22Rv1 (cell line): ENCODE data around the gene MOB1A.

ENCODE experiments used
- H3K27ac ChIP-seq: fragments of 450-650 bp; 2 replicates; pipeline ENCODE4 v1.5.1; 2017
- ZFX ChIP-seq: fragments of 450-650 bp; IDR thresholded peaks from 2 replicates; pipeline ENCODE4 v1.6.1; 2017; ENCODE audit warnings: antibody characterized with exemption, borderline replicate concordance
- TF ChIP-seq, protein P1 (sequence below): fragments of 450-650 bp; IDR thresholded peaks from 2 replicates; pipeline ENCODE4 v1.5.1; 2017; ENCODE audit warnings: mild to moderate bottlenecking

MOB1A gene

DNA sequence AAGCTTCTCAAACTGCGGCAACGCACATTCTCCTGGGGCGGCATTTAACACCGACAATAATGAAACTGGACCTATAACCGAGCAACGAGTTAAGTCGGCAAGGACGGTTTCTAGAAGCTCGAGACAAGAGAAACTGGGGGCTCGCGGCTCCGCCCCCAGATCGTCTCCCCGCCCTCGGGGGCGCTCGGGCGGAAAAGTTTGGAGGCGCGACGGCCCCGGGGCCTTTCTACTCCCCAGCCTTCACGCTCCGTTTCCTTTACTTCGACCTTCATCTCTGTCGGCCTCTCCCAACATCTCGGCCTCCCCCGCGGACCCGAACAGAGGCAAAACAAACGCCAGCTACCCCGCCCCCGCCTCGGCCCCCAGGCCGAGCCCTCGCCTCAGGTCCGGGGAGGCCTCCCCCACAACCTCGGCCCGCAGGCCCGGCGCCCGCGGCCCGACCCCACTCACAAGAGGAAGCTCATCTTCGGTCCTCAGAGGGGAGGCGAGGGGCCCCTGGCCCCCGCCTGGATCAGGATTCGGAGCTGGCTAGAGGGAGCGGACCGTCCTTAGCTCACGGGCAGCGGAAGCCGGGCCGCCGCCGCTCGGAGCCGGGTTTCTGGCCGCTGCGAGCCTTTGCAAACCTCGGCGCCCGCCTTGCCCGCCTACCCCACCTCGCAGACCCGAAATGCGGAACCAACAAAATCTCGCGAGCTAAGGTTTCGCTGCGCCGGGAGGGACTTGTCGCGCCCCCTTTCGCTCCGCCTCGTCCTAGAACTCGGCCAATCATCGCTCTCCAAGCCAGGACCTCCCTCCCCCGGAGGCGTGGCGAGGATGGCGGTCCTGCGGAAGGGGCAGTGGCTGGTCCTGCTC, at the start of gene MOB1A:
Gene MOB1A (minus strand): TSS at position 669 of the 852 bp plus-strand sequence. CDS start 205 bp downstream, at position 464.
- TF ChIP-seq, protein P1, sequence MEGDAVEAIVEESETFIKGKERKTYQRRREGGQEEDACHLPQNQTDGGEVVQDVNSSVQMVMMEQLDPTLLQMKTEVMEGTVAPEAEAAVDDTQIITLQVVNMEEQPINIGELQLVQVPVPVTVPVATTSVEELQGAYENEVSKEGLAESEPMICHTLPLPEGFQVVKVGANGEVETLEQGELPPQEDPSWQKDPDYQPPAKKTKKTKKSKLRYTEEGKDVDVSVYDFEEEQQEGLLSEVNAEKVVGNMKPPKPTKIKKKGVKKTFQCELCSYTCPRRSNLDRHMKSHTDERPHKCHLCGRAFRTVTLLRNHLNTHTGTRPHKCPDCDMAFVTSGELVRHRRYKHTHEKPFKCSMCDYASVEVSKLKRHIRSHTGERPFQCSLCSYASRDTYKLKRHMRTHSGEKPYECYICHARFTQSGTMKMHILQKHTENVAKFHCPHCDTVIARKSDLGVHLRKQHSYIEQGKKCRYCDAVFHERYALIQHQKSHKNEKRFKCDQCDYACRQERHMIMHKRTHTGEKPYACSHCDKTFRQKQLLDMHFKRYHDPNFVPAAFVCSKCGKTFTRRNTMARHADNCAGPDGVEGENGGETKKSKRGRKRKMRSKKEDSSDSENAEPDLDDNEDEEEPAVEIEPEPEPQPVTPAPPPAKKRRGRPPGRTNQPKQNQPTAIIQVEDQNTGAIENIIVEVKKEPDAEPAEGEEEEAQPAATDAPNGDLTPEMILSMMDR, result no peak
- TF ChIP-seq ZFX, result no peak
- peak within 1 kb of the TSS; percentile 75 for H3K27ac ChIP-seq

DNA sequence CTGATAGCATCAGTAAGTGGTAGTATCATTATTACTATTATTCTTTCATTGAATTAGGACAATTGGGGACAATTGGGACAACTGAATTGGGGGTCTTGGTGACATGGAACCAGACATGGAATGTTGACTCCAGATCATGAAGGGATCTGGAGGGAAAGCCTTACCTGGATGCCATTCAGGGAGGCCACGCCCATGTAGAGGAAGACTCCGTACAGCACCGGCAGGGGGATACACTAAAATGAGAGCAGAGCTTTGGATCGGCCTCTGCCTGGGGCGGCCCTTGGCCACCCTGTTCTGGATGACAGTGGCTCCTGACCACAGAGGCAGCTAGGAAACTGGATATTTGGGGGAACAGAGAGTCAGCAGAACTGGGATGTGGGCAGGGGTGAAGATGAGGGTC, 49.0 kb upstream of the MOB1A start:
- no peak for TF ChIP-seq ZFX
- TF ChIP-seq, protein P1, result no peak

GRCh38 chr2:74226648-74227213, 48.1 kb upstream of the MOB1A start:
- no peak overlapping the region for H3K27ac ChIP-seq
- TF ChIP-seq, protein P1, result no peak
- no peak for TF ChIP-seq ZFX

More for the DNA sequence above, 49.0 kb upstream of the MOB1A start:
- H3K27ac ChIP-seq, result no peak overlapping the region

GRCh38 chr2:74225698-74226459, 47.2 kb upstream of the MOB1A start:
- no peak overlapping the region for H3K27ac ChIP-seq
- TF ChIP-seq, protein P1, result no peak
- no peak for TF ChIP-seq ZFX

- TF ChIP-seq, protein P1, result no peak
- TF ChIP-seq ZFX, result no peak
- no peak overlapping the region for H3K27ac ChIP-seq
These were observed 45.5 kb upstream of the MOB1A start for GRCh38 chr2:74223941-74224770.

GRCh38 chr2:74222300-74222650, 43.6 kb upstream of the MOB1A start:
- no peak overlapping the region for H3K27ac ChIP-seq
- TF ChIP-seq ZFX, result no peak
- TF ChIP-seq, protein P1, result no peak
